Posterior cingulate gyrus (tissue), 11 donors: ENCODE data around the gene ZNF407.
"Not testable (repeated sequence)": the region's sequence is repeated elsewhere in the genome, so short reads cannot be mapped to it uniquely, and the experiment has no call there.

Experiments used
- DNase-seq, 10 donors: peaks; one replicate each; pipeline versions ENCODE4 v3.0.0 to v3.0.0-alpha.2; 2020 to 2021; ENCODE audit warnings: mixed read lengths in 3 of 10
- intact Hi-C: fragments of 100-400 bp; cut with DNase I; formaldehyde crosslinking; loops from one replicate; pipeline ENCODE4 v1.15.1; 2023

Gene ZNF407

GRCh38 chr18:74947875-74948274 is 350.2 kb downstream of the ZNF407 start:
- no peak for DNase-seq
- intact Hi-C loops: no loop called here

- intact Hi-C loops: no loop called here
- DNase-seq: no peak
Observed at GRCh38 chr18:74949611-74950010, 351.9 kb downstream of the ZNF407 start.

GRCh38 chr18:74950479-74950878 is 352.8 kb downstream of the ZNF407 start:
- intact Hi-C loops: no loop called here
- no peak for DNase-seq

GRCh38 chr18:74951165-74951760 is 353.6 kb downstream of the ZNF407 start:
- no peak for DNase-seq
- intact Hi-C loops: no loop called here

- intact Hi-C loops: no loop called here
- no peak for DNase-seq
Observed at GRCh38 chr18:74957588-74958224, 360.0 kb downstream of the ZNF407 start.

GRCh38 chr18:74959216-74959615 is 361.5 kb downstream of the ZNF407 start:
- DNase-seq: no peak
- intact Hi-C loops: no loop called here

GRCh38 chr18:74961596-74961995 is 363.9 kb downstream of the ZNF407 start:
- no peak for DNase-seq
- intact Hi-C loops: loop anchor here (5.0 kb wide), 1 partner anchor 304 kb away; no protein-coding TSS in a partner anchor

- peak in 1 of 10 donors; percentile 37 for DNase-seq
- intact Hi-C loops: loop anchor here (5.0 kb wide), 1 partner anchor 307 kb away; no protein-coding TSS in a partner anchor
Observed at GRCh38 chr18:74963820-74964446, 366.3 kb downstream of the ZNF407 start.

GRCh38 chr18:74965682-74966081 is 368.0 kb downstream of the ZNF407 start:
- intact Hi-C loops: no loop called here
- DNase-seq: no peak

- intact Hi-C loops: no loop called here
- DNase-seq: no peak
Observed at GRCh38 chr18:74967438-74967837, 369.8 kb downstream of the ZNF407 start.

- no peak for DNase-seq
- intact Hi-C loops: no loop called here
Observed at GRCh38 chr18:74967979-74968378, 370.3 kb downstream of the ZNF407 start.

GRCh38 chr18:74971358-74971757 is 373.7 kb downstream of the ZNF407 start:
- intact Hi-C loops, DNase-seq: not testable (repeated sequence)

- intact Hi-C loops, DNase-seq: not testable (repeated sequence)
Observed at GRCh38 chr18:74971776-74972175, 374.1 kb downstream of the ZNF407 start.

GRCh38 chr18:74972354-74972753 is 374.7 kb downstream of the ZNF407 start:
- DNase-seq: no peak

GRCh38 chr18:74975001-74975400 is 377.3 kb downstream of the ZNF407 start:
- intact Hi-C loops: no loop called here
- no peak for DNase-seq

More at GRCh38 chr18:74972354-74972753, 374.7 kb downstream of the ZNF407 start:
- intact Hi-C loops: no loop called here

GRCh38 chr18:74976331-74976909 is 378.8 kb downstream of the ZNF407 start:
- no peak for DNase-seq
- intact Hi-C loops: no loop called here

GRCh38 chr18:74977041-74977440 is 379.4 kb downstream of the ZNF407 start:
- intact Hi-C loops: no loop called here
- DNase-seq: no peak

GRCh38 chr18:74980669-74981068 is 383.0 kb downstream of the ZNF407 start:
- intact Hi-C loops: no loop called here
- DNase-seq: peak in 4 of 10 donors; percentile 23 to 86 (median 60)

GRCh38 chr18:74981476-74981875 is 383.8 kb downstream of the ZNF407 start:
- peak in 1 of 10 donors; percentile 74 for DNase-seq
- intact Hi-C loops: no loop called here

GRCh38 chr18:74982946-74983635 is 385.4 kb downstream of the ZNF407 start:
- DNase-seq: no peak
- intact Hi-C loops: no loop called here

GRCh38 chr18:74989134-74989533 is 391.5 kb downstream of the ZNF407 start:
- intact Hi-C loops: no loop called here
- DNase-seq: no peak
